Thoracic aorta (tissue), 2 donors: ENCODE results near the gene STK32C. TPM values are rescaled to one million over a fixed set of nuclear protein-coding genes. Genes with fewer than 3 reads are reported as not detected.

ENCODE experiments used
- ATAC-seq: fragments of 150-250 bp; one replicate; pipeline ENCODE4 v1.8.0; 2017; ENCODE audit warnings: low read depth; ENCODE audit not compliant: insufficient number of reproducible peaks, low FRiP score
- DNase-seq: peaks from one replicate; pipeline ENCODE4 v3.0.0-alpha.2; 2020; ENCODE audit warnings: low spot score
- H3K27ac ChIP-seq, 2 donors: fragments of 200-600 bp; sonication (generic); 1 replicate in 1 of 2; 2 replicates in 1 of 2; pipeline ENCODE4 v1.5.1; 2016; ENCODE audit warnings: mild to moderate bottlenecking in 2 of 2, moderate library complexity in 2 of 2
- H3K27me3 ChIP-seq: fragments of 200-600 bp; sonication (generic); replicated peaks from 2 replicates; pipeline ENCODE4 v1.6.0; 2016; ENCODE audit warnings: mild to moderate bottlenecking; ENCODE audit not compliant: insufficient read depth
- H3K36me3 ChIP-seq: fragments of 200-600 bp; sonication (generic); one replicate; pipeline ENCODE4 v1.5.1; 2016
- H3K4me1 ChIP-seq, 2 donors: fragments of 200-600 bp; sonication (generic); 1 replicate in 1 of 2; 2 replicates in 1 of 2; pipeline versions ENCODE4 v1.5.1 to v1.6.0; 2016; ENCODE audit warnings: low read depth in 2 of 2, mild to moderate bottlenecking in 1 of 2; ENCODE audit not compliant: control insufficient read depth in 1 of 2
- H3K4me3 ChIP-seq: fragments of 200-600 bp; sonication (generic); 2 replicates; pipeline ENCODE4 v1.5.1; 2016; ENCODE audit warnings: mild to moderate bottlenecking
- H3K9me3 ChIP-seq: fragments of 200-600 bp; sonication (generic); 2 replicates; pipeline ENCODE4 v1.5.1; 2016
- total RNA-seq, 2 donors: library from RNA; depleted of rRNA; stranded (reverse); fragments of >200 nt; gene quantifications; one replicate each; pipeline versions ENCODE4 v1.1.0 to v1.2.3, GENCODE V29; 2016
- TF ChIP-seq, protein P1 (sequence below): fragments of 200-600 bp; sonication (generic); IDR thresholded peaks from one replicate; pipeline ENCODE4 v1.5.1; 2019; ENCODE audit warnings: antibody characterized with exemption

Gene STK32C
- total RNA-seq, 2 donors from 2014 or later = 1.1 to 4.2 TPM

DNA sequence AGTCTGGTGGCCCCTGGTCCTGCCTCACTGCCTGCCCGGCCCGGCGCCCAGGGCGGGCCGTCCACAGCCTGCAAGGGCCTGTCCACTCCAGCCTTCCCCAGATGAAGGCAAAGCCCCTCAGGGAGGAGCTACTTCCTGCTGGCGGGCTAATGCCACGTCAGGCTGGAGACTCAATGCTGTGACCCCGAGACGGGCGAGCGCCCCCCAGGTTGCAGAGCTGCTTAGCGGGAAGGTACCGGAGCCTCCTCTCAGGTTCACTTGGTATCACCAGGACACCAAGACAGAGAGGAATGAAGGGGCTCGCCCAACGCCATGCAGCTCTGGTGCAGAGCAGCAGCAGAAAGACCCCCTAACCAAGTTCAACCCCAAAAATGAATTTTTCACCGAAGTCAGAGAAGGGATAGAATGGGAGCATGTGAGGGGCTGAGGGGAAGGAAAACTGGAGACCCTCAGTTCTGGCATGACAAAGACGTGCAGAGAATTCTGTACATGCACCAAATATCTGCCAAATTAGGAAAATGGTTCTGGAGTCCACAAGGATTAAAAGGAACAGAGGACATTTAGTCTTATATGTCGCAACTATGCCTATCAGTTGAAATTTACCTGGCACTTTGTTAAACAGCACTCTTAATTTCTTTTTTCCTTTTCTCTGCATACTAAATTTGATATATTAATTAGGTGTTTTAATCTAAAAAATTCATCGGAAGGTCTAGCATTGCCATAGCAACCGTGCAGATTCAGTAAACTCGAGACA is 2.8 kb downstream of the STK32C start:
- peaks cover 4 to 17% of the 10 kb centered on the region in 2 donors for H3K4me1 ChIP-seq
- no peaks in the 10 kb centered on the region for H3K9me3 ChIP-seq
- H3K4me3 ChIP-seq = no peak overlapping the region
- no peaks in the 10 kb centered on the region for H3K27me3 ChIP-seq
- ATAC-seq = no peak
- no peak for DNase-seq
- H3K36me3 ChIP-seq = no peaks in the 10 kb centered on the region
- no peak overlapping the region for H3K27ac ChIP-seq
- TF ChIP-seq, protein P1, sequence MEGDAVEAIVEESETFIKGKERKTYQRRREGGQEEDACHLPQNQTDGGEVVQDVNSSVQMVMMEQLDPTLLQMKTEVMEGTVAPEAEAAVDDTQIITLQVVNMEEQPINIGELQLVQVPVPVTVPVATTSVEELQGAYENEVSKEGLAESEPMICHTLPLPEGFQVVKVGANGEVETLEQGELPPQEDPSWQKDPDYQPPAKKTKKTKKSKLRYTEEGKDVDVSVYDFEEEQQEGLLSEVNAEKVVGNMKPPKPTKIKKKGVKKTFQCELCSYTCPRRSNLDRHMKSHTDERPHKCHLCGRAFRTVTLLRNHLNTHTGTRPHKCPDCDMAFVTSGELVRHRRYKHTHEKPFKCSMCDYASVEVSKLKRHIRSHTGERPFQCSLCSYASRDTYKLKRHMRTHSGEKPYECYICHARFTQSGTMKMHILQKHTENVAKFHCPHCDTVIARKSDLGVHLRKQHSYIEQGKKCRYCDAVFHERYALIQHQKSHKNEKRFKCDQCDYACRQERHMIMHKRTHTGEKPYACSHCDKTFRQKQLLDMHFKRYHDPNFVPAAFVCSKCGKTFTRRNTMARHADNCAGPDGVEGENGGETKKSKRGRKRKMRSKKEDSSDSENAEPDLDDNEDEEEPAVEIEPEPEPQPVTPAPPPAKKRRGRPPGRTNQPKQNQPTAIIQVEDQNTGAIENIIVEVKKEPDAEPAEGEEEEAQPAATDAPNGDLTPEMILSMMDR = no peak

DNA sequence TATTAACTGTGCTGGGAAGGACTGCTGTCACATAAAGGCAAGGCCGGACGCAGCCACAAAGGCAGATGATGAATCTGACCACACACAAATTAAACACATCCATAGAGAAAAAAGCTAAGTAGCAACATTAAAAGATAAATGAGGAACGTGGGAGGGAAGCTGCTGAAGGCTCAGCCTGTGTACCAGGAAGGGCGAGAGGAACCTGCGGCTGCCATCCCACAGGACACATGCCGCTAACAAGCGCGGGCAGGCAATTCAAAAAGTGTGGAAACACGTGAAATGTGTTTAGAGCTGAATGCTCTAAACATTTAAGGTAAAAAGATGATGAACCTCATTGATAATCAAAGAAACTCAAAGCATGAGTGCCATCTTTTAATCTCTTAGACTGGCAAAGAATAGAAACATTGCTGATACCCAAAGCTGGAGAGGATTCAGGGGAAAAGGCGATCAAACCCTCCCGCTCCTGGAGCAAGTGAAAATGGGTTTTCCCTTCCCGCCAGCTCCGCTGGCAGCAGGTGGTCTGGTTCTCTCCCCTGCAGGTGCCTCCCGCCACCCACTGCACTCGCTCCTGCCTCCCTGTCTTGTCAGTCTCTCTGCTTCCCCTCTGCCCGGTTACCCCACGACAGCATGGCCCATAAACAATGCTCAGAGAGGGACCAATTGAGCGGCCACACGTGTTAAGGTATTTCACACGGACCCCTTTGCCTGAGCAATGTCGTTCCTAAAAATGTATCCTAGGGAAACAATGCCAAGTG is 4.2 kb downstream of the STK32C start:
- Histone ChIP-seq H3K27ac (no peak overlapping the region), H3K27me3 (no peaks in the 10 kb centered on the region), H3K4me3 (no peak overlapping the region), H3K4me1 (peaks cover 4 to 10% of the 10 kb centered on the region in 2 donors), H3K9me3 (no peaks in the 10 kb centered on the region), H3K36me3 (no peaks in the 10 kb centered on the region)
- TF ChIP-seq, protein P1 = no peak
- DNase-seq (no peak), ATAC-seq (no peak)

DNA sequence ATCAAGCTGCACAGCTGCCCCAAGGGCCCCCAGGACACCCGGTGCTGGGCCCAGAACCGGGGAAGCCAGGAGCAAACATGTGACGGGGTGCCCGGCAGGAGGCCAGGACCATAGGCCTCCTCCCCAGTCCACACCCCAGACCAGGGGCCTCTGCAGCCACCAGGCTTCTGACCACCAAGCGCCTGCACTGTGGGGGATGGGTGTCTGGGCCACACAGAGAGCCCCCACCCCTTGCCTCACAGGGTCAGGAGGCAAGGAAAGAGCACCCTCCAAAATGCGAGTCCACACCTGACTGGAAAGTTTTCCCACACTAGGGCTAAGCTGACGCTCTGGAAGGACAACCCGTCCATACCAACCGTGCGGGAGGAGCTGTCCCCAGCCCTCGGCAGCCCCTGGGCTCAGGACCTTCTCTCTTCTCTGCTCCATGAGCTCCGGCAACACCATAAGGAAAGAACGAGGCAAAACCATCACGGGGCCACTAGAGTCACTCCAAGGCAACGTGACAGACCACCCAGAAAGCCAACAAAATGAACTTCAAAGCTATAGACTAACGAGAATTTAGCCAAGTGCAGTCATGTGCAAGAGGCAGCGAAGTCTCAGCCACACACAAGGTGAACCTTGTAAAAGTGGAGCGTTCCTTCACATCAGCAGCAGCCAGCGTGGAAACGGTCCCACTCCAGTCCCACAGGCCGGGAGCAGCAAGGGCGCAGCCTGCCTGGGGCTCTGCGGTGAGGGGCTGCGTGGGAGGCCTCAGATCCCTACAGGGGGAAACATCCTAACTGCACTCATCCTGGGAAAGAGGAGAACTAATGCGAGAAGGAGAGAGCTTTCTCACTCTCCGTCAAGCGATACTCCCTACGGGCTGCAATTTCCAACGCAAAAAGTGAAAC is 5.1 kb downstream of the STK32C start:
- H3K9me3 ChIP-seq = no peaks in the 10 kb centered on the region
- no peak for DNase-seq

DNA sequence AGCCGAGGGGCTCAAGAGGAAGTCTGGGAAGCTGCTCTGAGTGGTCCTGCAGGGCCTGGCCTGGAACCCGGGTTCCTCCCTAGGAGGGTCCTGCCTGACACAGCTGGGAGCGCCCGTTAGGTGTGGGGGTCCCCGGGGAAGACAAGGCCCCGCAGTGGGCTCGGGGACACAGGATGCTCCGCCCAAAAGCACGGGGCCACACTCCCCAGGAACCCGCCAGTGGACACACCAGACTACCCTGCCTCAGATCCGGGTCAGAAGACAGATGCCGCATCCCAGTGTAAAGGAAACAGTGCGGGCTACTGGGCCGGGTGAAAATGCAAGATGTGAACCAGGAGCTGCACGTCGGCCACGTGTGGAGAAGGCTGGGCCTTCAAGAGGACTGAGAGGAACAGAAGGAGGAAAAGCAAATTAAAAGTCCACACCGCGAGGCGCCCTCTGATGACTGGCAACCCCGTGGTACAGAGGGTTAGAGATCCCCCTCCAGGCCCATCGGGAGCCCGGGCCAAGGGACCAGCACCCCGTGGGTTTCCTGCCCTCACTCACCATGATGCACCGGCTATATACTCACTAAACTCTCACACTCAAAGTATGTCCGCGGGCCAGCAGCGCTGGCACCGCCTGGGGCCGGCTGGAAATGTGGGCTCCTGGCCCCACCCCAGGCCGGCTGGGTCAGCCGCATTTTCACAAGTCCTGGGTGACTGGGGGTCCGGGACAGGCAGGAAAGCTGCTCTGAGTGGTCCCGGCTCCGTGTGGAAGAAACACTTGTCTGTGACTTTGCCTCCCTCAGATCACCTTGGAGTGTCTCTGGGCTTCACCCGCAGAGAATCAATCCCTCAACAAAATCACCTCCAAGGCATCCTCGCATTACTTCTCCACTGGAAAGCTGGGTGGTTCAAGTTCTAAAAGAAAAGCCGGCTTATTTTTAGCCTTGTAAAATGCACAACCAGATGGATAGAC is 6.1 kb downstream of the STK32C start:
- no peaks in the 10 kb centered on the region for H3K36me3 ChIP-seq
- ATAC-seq (no peak), DNase-seq (no peak)
- no peak overlapping the region for H3K4me3 ChIP-seq
- no peaks in the 10 kb centered on the region for H3K27me3 ChIP-seq
- H3K4me1 ChIP-seq = peaks cover 0 to 2% of the 10 kb centered on the region in 2 donors
- no peak overlapping the region for H3K27ac ChIP-seq
- no peaks in the 10 kb centered on the region for H3K9me3 ChIP-seq
- TF ChIP-seq, protein P1 = no peak

More for the DNA sequence above, 5.1 kb downstream of the STK32C start:
- Histone ChIP-seq H3K36me3 (no peaks in the 10 kb centered on the region), H3K4me1 (peaks cover 4 to 9% of the 10 kb centered on the region in 2 donors), H3K27ac (no peak overlapping the region), H3K4me3 (no peak overlapping the region), H3K27me3 (no peaks in the 10 kb centered on the region)
- ATAC-seq = no peak
- TF ChIP-seq, protein P1 = no peak
